K562 (cell line): Measurements from ENCODE around the gene TMEM217. TPM values are rescaled to one million over a fixed set of nuclear protein-coding genes. Genes with fewer than 3 reads are reported as not detected.

Source experiments
- ARID1B ChIP-seq: fragments of 450-650 bp; IDR thresholded peaks from 2 replicates; pipeline ENCODE4 v1.6.1; 2016; ENCODE audit warnings: antibody characterized with exemption, mild to moderate bottlenecking, inconsistent platforms
- CBFA2T3 ChIP-seq: fragments of 450-650 bp; IDR thresholded peaks from 2 replicates; pipeline ENCODE4 v1.6.1; 2017
- CSDE1 ChIP-seq, 2 experiments: fragments of 450-650 bp; IDR thresholded peaks; 2 replicates each; pipeline ENCODE4 v1.6.1; 2016; ENCODE audit warnings: mild to moderate bottlenecking in 1 of 2
- EP300 ChIP-seq: IDR thresholded peaks from 2 replicates; pipeline ENCODE4 v1.6.1; 2012; ENCODE audit warnings: low read length, improper control_type of control experiment
- FOXM1 ChIP-seq, 2 experiments: fragments of 450-650 bp in 1 of 2; sonication (generic) in 1 of 2; formaldehyde crosslinking in 1 of 2; IDR thresholded peaks; 2 replicates each; pipeline versions ENCODE4 v1.6.1 to v1.9.0; 2017 to 2022; ENCODE audit warnings: low read depth in 2 of 2, mild to moderate bottlenecking in 2 of 2, missing genetic modification reagents in 1 of 2, moderate library complexity in 1 of 2
- HES1 ChIP-seq: fragments of 450-650 bp; IDR thresholded peaks from 2 replicates; pipeline ENCODE4 v1.6.1; 2016; ENCODE audit warnings: low read depth, mild to moderate bottlenecking, moderate library complexity
- HNRNPLL ChIP-seq: fragments of 200-400 bp; formaldehyde crosslinking; IDR thresholded peaks from 2 replicates; pipeline ENCODE4 v1.6.1; 2017; ENCODE audit warnings: low read length, low read depth, mild to moderate bottlenecking; ENCODE audit not compliant: poor library complexity, severe bottlenecking
- HOXB6 ChIP-seq: fragments of 250-450 bp; sonication (Bioruptor Pico); IDR thresholded peaks from 2 replicates; pipeline ENCODE4 v1.5.1; 2022; ENCODE audit warnings: mild to moderate bottlenecking, borderline replicate concordance
- MYBL2 ChIP-seq, 2 experiments: fragments of 450-650 bp in 1 of 2; sonication (generic) in 1 of 2; formaldehyde crosslinking in 1 of 2; IDR thresholded peaks; 2 replicates each; pipeline versions ENCODE4 v1.6.1 to v1.8.1; 2017 to 2022; ENCODE audit warnings: borderline replicate concordance in 1 of 2, inconsistent platforms in 1 of 2, low read depth in 1 of 2, mild to moderate bottlenecking in 1 of 2, missing genetic modification reagents in 1 of 2, moderate library complexity in 1 of 2
- NCOA6 ChIP-seq: fragments of 450-650 bp; IDR thresholded peaks from 2 replicates; pipeline ENCODE4 v1.6.1; 2017; ENCODE audit warnings: mild to moderate bottlenecking
- PHTF2 ChIP-seq: fragments of 250-450 bp; sonication (Bioruptor Pico); IDR thresholded peaks from 2 replicates; pipeline ENCODE4 v1.5.0; 2021; ENCODE audit warnings: mild to moderate bottlenecking
- SMC3 ChIP-seq: conservative IDR thresholded peaks from 2 replicates; pipeline ENCODE4 v1.6.1; 2011; ENCODE audit warnings: low read depth, low read length, improper control_type of control experiment; ENCODE audit not compliant: insufficient read depth
- TRIM28 ChIP-seq: fragments of 450-650 bp; IDR thresholded peaks from 2 replicates; pipeline ENCODE4 v1.6.1; 2017
- ZKSCAN8 ChIP-seq: fragments of 200-800 bp; sonication (Bioruptor generic); IDR thresholded peaks from 2 replicates; pipeline ENCODE4 v1.6.1; 2016; ENCODE audit warnings: missing genetic modification characterization, missing compliant biosample characterization
- ZNF354B ChIP-seq: fragments of 250-450 bp; sonication (Bioruptor Pico); IDR thresholded peaks from 2 replicates; pipeline ENCODE4 v1.4.0; 2020
- ZNF699 ChIP-seq: fragments of 250-450 bp; sonication (Bioruptor Pico); IDR thresholded peaks from 2 replicates; pipeline ENCODE4 v1.8.0; 2021; ENCODE audit warnings: mild to moderate bottlenecking, moderate library complexity; ENCODE audit not compliant: insufficient replicate concordance
- polyA plus RNA-seq, 8 experiments: library from polyadenylated mRNA; depleted of rRNA in 4 of 8; stranded (reverse) in 5 of 8; unstranded in 3 of 8; fragments of >200 nt; fragmentation: Nextera tagmentation in 2 of 8; fragmentation: Illumina TruSeq in 1 of 8; extraction: Ambion mirVana in 2 of 8; extraction: Trizol in 1 of 8; gene quantifications; 2 replicates each; pipeline versions ENCODE4 v1.2.1 to v1.2.3, GENCODE V29; 2011 to 2014; ENCODE audit warnings: inconsistent platforms in 1 of 8, missing spikeins in 1 of 8
- total RNA-seq, 7 experiments: library from RNA; depleted of rRNA in 6 of 7; stranded (reverse); fragments of >200 nt in 6 of 7; fragmentation: Illumina TruSeq in 2 of 7; extraction: Trizol in 2 of 7; gene quantifications; 2 replicates each; pipeline versions ENCODE4 v1.2.1 to v1.2.3, GENCODE V29; 2011 to 2021; ENCODE audit warnings: low replicate concordance in 1 of 7
- TF ChIP-seq, protein P1 (sequence below): fragments of 250-450 bp; sonication (Bioruptor Pico); IDR thresholded peaks from 2 replicates; pipeline ENCODE4 v1.5.0; 2022; ENCODE audit warnings: mild to moderate bottlenecking
- TF ChIP-seq, protein P2 (sequence below): IDR thresholded peaks from 2 replicates; pipeline ENCODE4 v1.6.1; 2011; ENCODE audit warnings: borderline replicate concordance, low read depth, mild to moderate bottlenecking, moderate library complexity, low read length; ENCODE audit not compliant: insufficient read depth, poor library complexity, severe bottlenecking

The TMEM217 gene
- total and polyA plus RNA-seq, 9 of the 15 experiments (the other 6 are each of a cell fraction or from before 2014, with no cell fraction given), result 1.3 to 8.0 (median 1.9) TPM

GRCh38 chr6:37177077-37177934 is 80.6 kb downstream of the TMEM217 start (continued):
- TF ChIP-seq HES1 (0 out of 2 replicates have a peak, but pooled peaks have one; percentile 42), HOXB6 (CRISPR knock-in tag) (0 out of 2 replicates have a peak, but pooled peaks have one; percentile 11), PHTF2 (CRISPR knock-in tag) (no peak; the same call in none of the 2 replicates), EP300 (peak; percentile 56), CBFA2T3 (peak; percentile 58), TRIM28 (no peak; the same call in 1 of the 2 replicates), ZKSCAN8 (CRISPR knock-in tag) (0 out of 2 replicates have a peak, but pooled peaks have one; percentile 35), NCOA6 (no peak), HNRNPLL (no peak), CSDE1 (IDR thresholded peaks at IDR 0.05) (0 out of 4 replicates have a peak, but pooled peaks of 1 of the 2 experiments have one; percentile 28), MYBL2 (IDR thresholded peaks at IDR 0.05; ENCODE audit: low read depth) (no peak), MYBL2 (CRISPR knock-in tag; IDR thresholded peaks at IDR 0.05; ENCODE audit: borderline replicate concordance) (no peak), SMC3 (peak; percentile 36; the same call in 1 of the 2 replicates), ZNF699 (CRISPR knock-in tag) (no peak), FOXM1 (IDR thresholded peaks at IDR 0.05; ENCODE audit: low read depth) (no peak), FOXM1 (CRISPR knock-in tag; IDR thresholded peaks at IDR 0.05; ENCODE audit: low read depth) (no peak), ZNF354B (0 out of 2 replicates have a peak, but pooled peaks have one; percentile 19), ARID1B (peak; percentile 63)
- TF ChIP-seq, protein P1, sequence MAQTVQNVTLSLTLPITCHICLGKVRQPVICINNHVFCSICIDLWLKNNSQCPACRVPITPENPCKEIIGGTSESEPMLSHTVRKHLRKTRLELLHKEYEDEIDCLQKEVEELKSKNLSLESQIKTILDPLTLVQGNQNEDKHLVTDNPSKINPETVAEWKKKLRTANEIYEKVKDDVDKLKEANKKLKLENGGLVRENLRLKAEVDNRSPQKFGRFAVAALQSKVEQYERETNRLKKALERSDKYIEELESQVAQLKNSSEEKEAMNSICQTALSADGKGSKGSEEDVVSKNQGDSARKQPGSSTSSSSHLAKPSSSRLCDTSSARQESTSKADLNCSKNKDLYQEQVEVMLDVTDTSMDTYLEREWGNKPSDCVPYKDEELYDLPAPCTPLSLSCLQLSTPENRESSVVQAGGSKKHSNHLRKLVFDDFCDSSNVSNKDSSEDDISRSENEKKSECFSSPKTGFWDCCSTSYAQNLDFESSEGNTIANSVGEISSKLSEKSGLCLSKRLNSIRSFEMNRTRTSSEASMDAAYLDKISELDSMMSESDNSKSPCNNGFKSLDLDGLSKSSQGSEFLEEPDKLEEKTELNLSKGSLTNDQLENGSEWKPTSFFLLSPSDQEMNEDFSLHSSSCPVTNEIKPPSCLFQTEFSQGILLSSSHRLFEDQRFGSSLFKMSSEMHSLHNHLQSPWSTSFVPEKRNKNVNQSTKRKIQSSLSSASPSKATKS (CRISPR knock-in tag), result peak; percentile 24; the same call in 1 of the 2 replicates
- TF ChIP-seq, protein P2, sequence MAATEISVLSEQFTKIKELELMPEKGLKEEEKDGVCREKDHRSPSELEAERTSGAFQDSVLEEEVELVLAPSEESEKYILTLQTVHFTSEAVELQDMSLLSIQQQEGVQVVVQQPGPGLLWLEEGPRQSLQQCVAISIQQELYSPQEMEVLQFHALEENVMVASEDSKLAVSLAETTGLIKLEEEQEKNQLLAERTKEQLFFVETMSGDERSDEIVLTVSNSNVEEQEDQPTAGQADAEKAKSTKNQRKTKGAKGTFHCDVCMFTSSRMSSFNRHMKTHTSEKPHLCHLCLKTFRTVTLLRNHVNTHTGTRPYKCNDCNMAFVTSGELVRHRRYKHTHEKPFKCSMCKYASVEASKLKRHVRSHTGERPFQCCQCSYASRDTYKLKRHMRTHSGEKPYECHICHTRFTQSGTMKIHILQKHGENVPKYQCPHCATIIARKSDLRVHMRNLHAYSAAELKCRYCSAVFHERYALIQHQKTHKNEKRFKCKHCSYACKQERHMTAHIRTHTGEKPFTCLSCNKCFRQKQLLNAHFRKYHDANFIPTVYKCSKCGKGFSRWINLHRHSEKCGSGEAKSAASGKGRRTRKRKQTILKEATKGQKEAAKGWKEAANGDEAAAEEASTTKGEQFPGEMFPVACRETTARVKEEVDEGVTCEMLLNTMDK, result peak; percentile 39
